Smooth muscle cell (in vitro differentiated cells): ENCODE measurements around the gene SANBR. TPM values are rescaled to one million over a fixed set of nuclear protein-coding genes. Genes with fewer than 3 reads are reported as not detected.

Source experiments
- DNase-seq: peaks from one replicate; lab custom pipeline; 2025; ENCODE audit not compliant: unreplicated experiment; lab: John Stamatoyannopoulos, UW
- H2AFZ ChIP-seq: fragments of 200-600 bp; sonication (generic); 2 replicates; pipeline ENCODE4 v1.6.0; 2016; ENCODE audit warnings: antibody characterized with exemption, low read depth, mild to moderate bottlenecking
- H3F3A ChIP-seq: fragments of 200-600 bp; sonication (generic); 2 replicates; pipeline ENCODE4 v1.6.0; 2017; ENCODE audit warnings: antibody characterized with exemption, low read depth
- H3K27ac ChIP-seq: fragments of 200-600 bp; sonication (generic); 2 replicates; pipeline ENCODE4 v1.5.1; 2016; ENCODE audit warnings: low read depth, mild to moderate bottlenecking
- H3K27me3 ChIP-seq: fragments of 200-600 bp; sonication (generic); 2 replicates; pipeline ENCODE4 v1.6.1; 2016; ENCODE audit warnings: low read depth, mild to moderate bottlenecking
- H3K36me3 ChIP-seq: fragments of 200-600 bp; sonication (generic); 2 replicates; pipeline ENCODE4 v1.5.1; 2016; ENCODE audit warnings: low read depth
- H3K4me1 ChIP-seq: fragments of 200-600 bp; sonication (generic); 2 replicates; pipeline ENCODE4 v1.5.1; 2016; ENCODE audit warnings: low read depth
- H3K4me2 ChIP-seq: fragments of 200-600 bp; sonication (generic); 2 replicates; pipeline ENCODE4 v1.6.0; 2016; ENCODE audit warnings: mild to moderate bottlenecking
- H3K4me3 ChIP-seq: fragments of 200-600 bp; sonication (generic); 2 replicates; pipeline ENCODE4 v1.5.1; 2016; ENCODE audit warnings: mild to moderate bottlenecking
- H3K79me2 ChIP-seq: fragments of 200-600 bp; sonication (generic); 2 replicates; pipeline ENCODE4 v1.6.0; 2016; ENCODE audit warnings: low read depth, mild to moderate bottlenecking
- H3K9ac ChIP-seq: fragments of 200-600 bp; sonication (generic); 2 replicates; pipeline ENCODE4 v1.6.0; 2016; ENCODE audit warnings: low read depth
- H3K9me3 ChIP-seq: fragments of 200-600 bp; sonication (generic); replicated peaks from 2 replicates; pipeline ENCODE4 v1.5.1; 2016; ENCODE audit warnings: low read depth
- H4K20me1 ChIP-seq: fragments of 200-600 bp; sonication (generic); 2 replicates; pipeline ENCODE4 v1.6.0; 2016; ENCODE audit warnings: low read depth
- CTCF ChIP-seq: fragments of 200-600 bp; sonication (generic); IDR thresholded peaks from 2 replicates; pipeline ENCODE4 v1.5.1; 2017; ENCODE audit warnings: borderline replicate concordance, mild to moderate bottlenecking, antibody characterized with exemption; ENCODE audit not compliant: insufficient read depth, poor library complexity, severe bottlenecking
- whole genome bisulfite sequencing: methylation state at CpG from one replicate; pipeline ENCODE4 v1.1.7; 2016; ENCODE audit warnings: low lambda C conversion rate; 5-methylcytosine and 5-hydroxymethylcytosine counted together
- polyA plus RNA-seq: library from polyadenylated mRNA; unstranded; fragments of >200 nt; fragmentation: Nextera tagmentation; extraction: Ambion mirVana; gene quantifications from 2 replicates; pipeline ENCODE4 v1.2.1, GENCODE V29; 2016
- total RNA-seq: library from RNA; depleted of rRNA; stranded (reverse); fragments of >200 nt; gene quantifications from 2 replicates; pipeline ENCODE4 v1.2.3, GENCODE V29; 2014

The SANBR gene
- total and polyA plus RNA-seq, 2 experiments from 2014 or later, result 6.1 to 26.0 TPM

- Histone ChIP-seq H3K9me3 (no peaks in the 10 kb centered on the region), H2AFZ (no peak overlapping the region), H3K4me1 (no peaks in the 10 kb centered on the region), H3K4me2 (no peak overlapping the region), H4K20me1 (no peaks in the 10 kb centered on the region), H3K27me3 (no peaks in the 10 kb centered on the region), H3K36me3 (no peaks in the 10 kb centered on the region), H3F3A (no peaks in the 10 kb centered on the region), H3K27ac (no peak overlapping the region), H3K4me3 (no peak overlapping the region), H3K79me2 (no peaks in the 10 kb centered on the region), H3K9ac (no peak overlapping the region)
- TF ChIP-seq CTCF, result no peak
- DNase-seq, result no peak
- 100% methylated on average over 3 of the region's 3 CpGs for WGBS
Observed at GRCh38 chr2:61096438-61096837, 30.8 kb downstream of the SANBR start.

- H3K9ac ChIP-seq, result no peak overlapping the region
- H3K36me3 ChIP-seq, result no peaks in the 10 kb centered on the region
- no peaks in the 10 kb centered on the region for H3K4me1 ChIP-seq
- no peaks in the 10 kb centered on the region for H4K20me1 ChIP-seq
- DNase-seq, result no peak
- no peak overlapping the region for H3K4me2 ChIP-seq
- WGBS, result 96% methylated on average over 4 of the region's 4 CpGs
- H3F3A ChIP-seq, result no peaks in the 10 kb centered on the region
- TF ChIP-seq CTCF, result no peak
- H3K27me3 ChIP-seq, result no peaks in the 10 kb centered on the region
- H3K4me3 ChIP-seq, result no peak overlapping the region
- no peak overlapping the region for H3K27ac ChIP-seq
- no peak overlapping the region for H2AFZ ChIP-seq
- no peaks in the 10 kb centered on the region for H3K9me3 ChIP-seq
- no peaks in the 10 kb centered on the region for H3K79me2 ChIP-seq
Observed at GRCh38 chr2:61100801-61101200, 35.1 kb downstream of the SANBR start.

- H3K9me3 ChIP-seq, result no peaks in the 10 kb centered on the region
- 88% methylated on average over 2 of the region's 2 CpGs for WGBS
- TF ChIP-seq CTCF, result no peak
Observed at GRCh38 chr2:61109291-61109690, 43.6 kb downstream of the SANBR start.

GRCh38 chr2:61111708-61112107, 46.0 kb downstream of the SANBR start:
- Histone ChIP-seq H3K4me3 (no peak overlapping the region), H3K4me2 (no peak overlapping the region), H3K9me3 (no peaks in the 10 kb centered on the region), H3K9ac (no peak overlapping the region), H3K27ac (no peak overlapping the region), H3F3A (no peaks in the 10 kb centered on the region), H4K20me1 (no peaks in the 10 kb centered on the region), H3K4me1 (no peaks in the 10 kb centered on the region), H3K36me3 (peaks cover 20% of the 10 kb centered on the region), H2AFZ (no peak overlapping the region), H3K79me2 (no peaks in the 10 kb centered on the region), H3K27me3 (no peaks in the 10 kb centered on the region)
- no peak for TF ChIP-seq CTCF
- DNase-seq, result no peak

More at GRCh38 chr2:61109291-61109690, 43.6 kb downstream of the SANBR start:
- Histone ChIP-seq H3F3A (no peaks in the 10 kb centered on the region), H3K27me3 (no peaks in the 10 kb centered on the region), H3K27ac (no peak overlapping the region), H3K4me3 (no peak overlapping the region), H4K20me1 (no peaks in the 10 kb centered on the region), H3K4me1 (no peaks in the 10 kb centered on the region), H2AFZ (no peak overlapping the region), H3K9ac (no peak overlapping the region), H3K79me2 (no peaks in the 10 kb centered on the region), H3K36me3 (peaks cover 20% of the 10 kb centered on the region), H3K4me2 (no peak overlapping the region)
- no peak for DNase-seq
